Endothelial cell of umbilical vein (primary cell): ENCODE measurements around the gene LLPH.

ENCODE experiments used
- EZH2 ChIP-seq: IDR thresholded peaks from 2 replicates; pipeline ENCODE4 v1.6.1; 2012; ENCODE audit warnings: borderline replicate concordance, low read depth, mild to moderate bottlenecking, moderate library complexity, low read length, inconsistent platforms; ENCODE audit not compliant: severe bottlenecking
- POLR2A ChIP-seq: IDR thresholded peaks from 2 replicates; pipeline ENCODE4 v1.6.1; 2012; ENCODE audit warnings: low read depth, mild to moderate bottlenecking, control low read depth, low read length
- TF ChIP-seq, protein P1 (sequence below), 2 donors: IDR thresholded peaks; 1 replicate in 1 of 2; 2 replicates in 1 of 2; pipeline ENCODE4 v1.5.1; 2011; ENCODE audit warnings: low read length in 2 of 2, mild to moderate bottlenecking in 2 of 2, moderate library complexity in 2 of 2, control low read depth in 1 of 2, inconsistent platforms in 1 of 2, low read depth in 1 of 2; ENCODE audit not compliant: insufficient read depth in 1 of 2; ENCODE audit errors: extremely low read depth in 1 of 2
- TF ChIP-seq, protein P2 (sequence below): IDR thresholded peaks from 2 replicates; pipeline ENCODE4 v1.6.1; 2011; ENCODE audit not compliant: insufficient read depth, insufficient read length

DNA sequence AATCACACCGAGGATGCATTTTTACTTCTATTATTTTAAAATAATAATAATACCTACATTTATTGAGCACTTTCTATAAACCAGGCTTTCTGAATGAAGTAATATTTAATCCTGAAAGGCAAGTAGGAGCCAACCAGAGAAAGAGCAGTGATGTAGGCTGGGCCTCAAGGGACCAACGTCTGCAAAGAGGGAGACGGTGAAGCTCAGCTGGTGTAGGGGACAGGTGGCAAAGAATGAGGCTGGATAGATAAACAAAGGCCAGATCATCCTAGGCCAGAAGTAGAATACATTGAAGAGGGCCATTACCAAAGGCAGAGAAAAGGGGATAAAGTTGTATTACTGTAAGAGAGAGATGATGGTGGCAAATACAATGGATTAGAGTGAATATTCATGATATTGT, 40.1 kb upstream of the LLPH start:
- TF ChIP-seq, protein P1, sequence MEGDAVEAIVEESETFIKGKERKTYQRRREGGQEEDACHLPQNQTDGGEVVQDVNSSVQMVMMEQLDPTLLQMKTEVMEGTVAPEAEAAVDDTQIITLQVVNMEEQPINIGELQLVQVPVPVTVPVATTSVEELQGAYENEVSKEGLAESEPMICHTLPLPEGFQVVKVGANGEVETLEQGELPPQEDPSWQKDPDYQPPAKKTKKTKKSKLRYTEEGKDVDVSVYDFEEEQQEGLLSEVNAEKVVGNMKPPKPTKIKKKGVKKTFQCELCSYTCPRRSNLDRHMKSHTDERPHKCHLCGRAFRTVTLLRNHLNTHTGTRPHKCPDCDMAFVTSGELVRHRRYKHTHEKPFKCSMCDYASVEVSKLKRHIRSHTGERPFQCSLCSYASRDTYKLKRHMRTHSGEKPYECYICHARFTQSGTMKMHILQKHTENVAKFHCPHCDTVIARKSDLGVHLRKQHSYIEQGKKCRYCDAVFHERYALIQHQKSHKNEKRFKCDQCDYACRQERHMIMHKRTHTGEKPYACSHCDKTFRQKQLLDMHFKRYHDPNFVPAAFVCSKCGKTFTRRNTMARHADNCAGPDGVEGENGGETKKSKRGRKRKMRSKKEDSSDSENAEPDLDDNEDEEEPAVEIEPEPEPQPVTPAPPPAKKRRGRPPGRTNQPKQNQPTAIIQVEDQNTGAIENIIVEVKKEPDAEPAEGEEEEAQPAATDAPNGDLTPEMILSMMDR (IDR thresholded peaks at IDR 0.05; ENCODE audit: extremely low read depth in 1 of 2, insufficient read depth in 1 of 2, low read depth in 1 of 2, low read length in 2 of 2), result no peak
- TF ChIP-seq POLR2A (no peak), EZH2 (no peak)
- TF ChIP-seq, protein P2, sequence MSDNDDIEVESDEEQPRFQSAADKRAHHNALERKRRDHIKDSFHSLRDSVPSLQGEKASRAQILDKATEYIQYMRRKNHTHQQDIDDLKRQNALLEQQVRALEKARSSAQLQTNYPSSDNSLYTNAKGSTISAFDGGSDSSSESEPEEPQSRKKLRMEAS, result no peak
